ENCODE measurements around the gene IL31RA.

Gene IL31RA

GRCh38 chr5:55860709-55861108, 9.6 kb downstream of the IL31RA start:
- DNase-seq, result no peak

- no peak for DNase-seq
These were observed 13.7 kb downstream of the IL31RA start for GRCh38 chr5:55864606-55865541.

- no peak for DNase-seq
These were observed 14.7 kb downstream of the IL31RA start for GRCh38 chr5:55865831-55866230.

GRCh38 chr5:55866485-55866884, 15.3 kb downstream of the IL31RA start:
- DNase-seq, result no peak

- DNase-seq, result no peak
These were observed 15.8 kb downstream of the IL31RA start for GRCh38 chr5:55866934-55867333.

- DNase-seq, result no peak
These were observed 17.7 kb downstream of the IL31RA start for GRCh38 chr5:55868846-55869245.

- DNase-seq, result no peak
These were observed 18.7 kb downstream of the IL31RA start for GRCh38 chr5:55869847-55870246.

- DNase-seq, result no peak
These were observed 22.1 kb downstream of the IL31RA start for GRCh38 chr5:55873234-55873633.

GRCh38 chr5:55877655-55878054, 26.5 kb downstream of the IL31RA start:
- no peak for DNase-seq

- DNase-seq, result no peak
These were observed 29.3 kb downstream of the IL31RA start for GRCh38 chr5:55880453-55880852.

GRCh38 chr5:55885359-55885758, 34.2 kb downstream of the IL31RA start:
- no peak for DNase-seq

- DNase-seq, result no peak
These were observed 37.0 kb downstream of the IL31RA start for GRCh38 chr5:55888205-55888604.

- DNase-seq, result no peak
These were observed 41.3 kb downstream of the IL31RA start for GRCh38 chr5:55892479-55892878.

- DNase-seq, result no peak
These were observed 43.0 kb downstream of the IL31RA start for GRCh38 chr5:55894135-55894534.

- no peak for DNase-seq
These were observed 44.2 kb downstream of the IL31RA start for GRCh38 chr5:55895346-55895745.

GRCh38 chr5:55896238-55896637, 45.1 kb downstream of the IL31RA start:
- no peak for DNase-seq

GRCh38 chr5:55896663-55897062, 45.5 kb downstream of the IL31RA start:
- no peak for DNase-seq

GRCh38 chr5:55897206-55897894, 46.2 kb downstream of the IL31RA start:
- DNase-seq, result no peak

- no peak for DNase-seq
These were observed 46.7 kb downstream of the IL31RA start for GRCh38 chr5:55897905-55898304.

GRCh38 chr5:55899344-55899743, 48.2 kb downstream of the IL31RA start:
- DNase-seq, result no peak

- no peak for DNase-seq
These were observed 48.9 kb downstream of the IL31RA start for GRCh38 chr5:55900068-55900467.

- DNase-seq, result no peak
These were observed 49.6 kb downstream of the IL31RA start for GRCh38 chr5:55900776-55901175.

- DNase-seq, result no peak
These were observed 51.5 kb downstream of the IL31RA start for GRCh38 chr5:55902696-55903095.

GRCh38 chr5:55903121-55903701, 52.1 kb downstream of the IL31RA start:
- DNase-seq, result no peak

Data from NCI-H345 (cell line).